HepG2 (cell line): ENCODE results near the gene ADPRH. TPM values are rescaled to one million over a fixed set of nuclear protein-coding genes. Genes with fewer than 3 reads are reported as not detected.

Source experiments
- ATAC-seq: fragments of 200-7000 bp; cut with Tn5 transposase; 3 replicates; pipeline ENCODE4 v1.9.1; 2020; ENCODE audit warnings: mild to moderate bottlenecking, moderate library complexity
- BruUV-seq: library from RNA; stranded (reverse); fragments of 400-500 nt; replicated peaks from 2 replicates; lab custom pipeline; 2021; lab: Mats Ljungman, UMichigan
- CTCF ChIA-PET: fragments of 300-600 bp; formaldehyde crosslinking; extraction: SDS; loops from one replicate; lab custom pipeline; 2021; ENCODE audit warnings: low total read pairs, inconsistent platforms, low intra/inter-chr PET ratio; lab: Yijun Ruan, JAX
- POLR2A ChIA-PET: fragments of 350-600 bp; sonication (Branson Sonifier 250); formaldehyde crosslinking; loops from one replicate; lab custom pipeline; 2020; ENCODE audit warnings: antibody characterized with exemption, inconsistent platforms; lab: Yijun Ruan, JAX
- DNase-seq: peaks from one replicate; pipeline ENCODE4 v3.0.0-alpha.2; 2015; ENCODE audit warnings: low spot score
- FAIRE-seq: peaks from 3 replicates; lab custom pipeline; 2011; peaks lifted over from hg19 to GRCh38; lab: Jason Lieb, UNC
- H2AFZ ChIP-seq: one replicate; pipeline ENCODE4 v1.6.1; 2011; ENCODE audit warnings: low read length, inconsistent platforms
- H3K27ac ChIP-seq: fragments of 300-600 bp; 3 replicates; pipeline ENCODE4 v1.8.0; 2011; ENCODE audit warnings: mixed run types, mild to moderate bottlenecking, mixed read lengths, low read length, inconsistent platforms; ENCODE audit not compliant: insufficient read depth; ENCODE audit errors: extremely low read length
- H3K27me3 ChIP-seq, 2 experiments: fragments of 200-600 bp in 1 of 2; 2 replicates in 1 of 2; 3 replicates in 1 of 2; pipeline versions ENCODE4 v1.6.0 to v1.8.0; 2011; ENCODE audit warnings: low read length in 2 of 2, mild to moderate bottlenecking in 2 of 2, moderate library complexity in 2 of 2, inconsistent platforms in 1 of 2; ENCODE audit not compliant: insufficient read depth in 2 of 2, control insufficient read depth in 1 of 2
- H3K36me3 ChIP-seq, 2 experiments: fragments of 200-600 bp in 1 of 2; replicated peaks in 1 of 2; 2 replicates in 1 of 2; 3 replicates in 1 of 2; pipeline versions ENCODE4 v1.5.1 to v1.8.0; 2011; ENCODE audit warnings: low read length in 2 of 2, inconsistent platforms in 1 of 2; ENCODE audit not compliant: insufficient read depth in 2 of 2, control insufficient read depth in 1 of 2
- H3K4me1 ChIP-seq: 2 replicates; pipeline ENCODE4 v1.5.1; 2012; ENCODE audit warnings: low read length, inconsistent platforms; ENCODE audit not compliant: insufficient read depth
- H3K4me2 ChIP-seq: 2 replicates; pipeline ENCODE4 v1.6.0; 2011; ENCODE audit warnings: low read depth, low read length, inconsistent platforms
- H3K4me3 ChIP-seq, 3 experiments: fragments of 200-600 bp in 1 of 3; sonication (generic), shearing (Covaris generic) in 1 of 3; replicated peaks in 1 of 3; 2 replicates each; pipeline ENCODE4 v1.5.1; 2011 to 2016; ENCODE audit warnings: low read length in 3 of 3, inconsistent platforms in 2 of 3, low read depth in 2 of 3, mild to moderate bottlenecking in 2 of 3, control low read depth in 1 of 3, mixed read lengths in 1 of 3; ENCODE audit not compliant: insufficient read depth in 1 of 3
- H3K79me2 ChIP-seq: one replicate; pipeline ENCODE4 v1.6.1; 2011; ENCODE audit warnings: low read length, inconsistent platforms; ENCODE audit not compliant: insufficient read depth
- H3K9ac ChIP-seq: 2 replicates; pipeline ENCODE4 v1.6.0; 2011; ENCODE audit warnings: mild to moderate bottlenecking, low read depth, low read length, inconsistent platforms; ENCODE audit not compliant: insufficient read depth
- H3K9me3 ChIP-seq: 2 replicates; pipeline ENCODE4 v1.5.1; 2012; ENCODE audit warnings: mild to moderate bottlenecking, low read length
- H4K20me1 ChIP-seq: 2 replicates; pipeline ENCODE4 v1.6.0; 2011; ENCODE audit warnings: inconsistent platforms, mild to moderate bottlenecking, low read length, moderate library complexity; ENCODE audit not compliant: insufficient read depth
- NAIF1 ChIP-seq: sonication (generic); formaldehyde crosslinking; IDR thresholded peaks from 2 replicates; pipeline ENCODE4 v1.5.0; 2020; ENCODE audit warnings: mild to moderate bottlenecking, missing genetic modification reagents, borderline replicate concordance
- NKX3-1 ChIP-seq: sonication (generic); formaldehyde crosslinking; IDR thresholded peaks from 2 replicates; pipeline ENCODE4 v1.5.0; 2020; ENCODE audit warnings: missing genetic modification reagents
- PHF8 ChIP-seq: sonication (generic); formaldehyde crosslinking; IDR thresholded peaks from 2 replicates; pipeline ENCODE4 v1.5.0; 2020; ENCODE audit warnings: missing genetic modification reagents
- ZFP36 ChIP-seq: fragments of 150-350 bp; IDR thresholded peaks from 2 replicates; pipeline ENCODE4 v1.6.1; 2018; ENCODE audit warnings: borderline replicate concordance, low read length, low read depth; ENCODE audit not compliant: partially characterized antibody
- ZMYM4 ChIP-seq: sonication (generic); formaldehyde crosslinking; IDR thresholded peaks from 2 replicates; pipeline ENCODE4 v1.8.1; 2023; ENCODE audit warnings: mild to moderate bottlenecking, missing genetic modification reagents
- WGBS: methylation state at CpG from one replicate; pipeline ENCODE4 v1.1.6; 2017; ENCODE audit warnings: low lambda C conversion rate; 5-methylcytosine and 5-hydroxymethylcytosine counted together
- in situ Hi-C: cut with HindIII; loops from 2 replicates; pipeline ENCODE4 v1.10.0; 2017; ENCODE audit warnings: low pct_unique_long_range_greater_than_20kb; ENCODE audit not compliant: extremely low pct_ligation_motif_present
- intact Hi-C: fragments of 100-400 bp; cut with micrococcal nuclease; formaldehyde crosslinking; loops from one replicate; pipeline ENCODE4 v1.10.0; 2022; ENCODE audit not compliant: unreplicated experiment
- polyA plus RNA-seq, 8 experiments: library from polyadenylated mRNA; depleted of rRNA in 3 of 8; stranded (reverse) in 7 of 8; unstranded in 1 of 8; fragments of >200 nt; fragmentation: Illumina TruSeq in 4 of 8; extraction: Trizol in 4 of 8; gene quantifications; 2 replicates each; pipeline versions ENCODE4 v1.2.1 to v1.2.3, GENCODE V29; 2011 to 2016; ENCODE audit warnings: low read depth in 4 of 8, missing spikeins in 1 of 8, mixed read lengths in 1 of 8; ENCODE audit not compliant: insufficient read depth in 1 of 8
- total RNA-seq, 5 experiments: library from RNA; depleted of rRNA; stranded (reverse); fragments of >200 nt; fragmentation: Illumina TruSeq; extraction: Trizol; gene quantifications; 2 replicates each; pipeline ENCODE4 v1.2.3, GENCODE V29; 2016; ENCODE audit warnings: low read depth in 1 of 5
- TF ChIP-seq, protein P1 (sequence below): IDR thresholded peaks from 2 replicates; pipeline ENCODE4 v1.6.1; 2016; ENCODE audit warnings: missing genetic modification reagents, missing compliant biosample characterization

Gene ADPRH
- total and polyA plus RNA-seq, 2 of the 13 experiments (the other 11 are each of a cell fraction or from before 2014, with no cell fraction given), result 0.01 to 0.15 TPM

DNA sequence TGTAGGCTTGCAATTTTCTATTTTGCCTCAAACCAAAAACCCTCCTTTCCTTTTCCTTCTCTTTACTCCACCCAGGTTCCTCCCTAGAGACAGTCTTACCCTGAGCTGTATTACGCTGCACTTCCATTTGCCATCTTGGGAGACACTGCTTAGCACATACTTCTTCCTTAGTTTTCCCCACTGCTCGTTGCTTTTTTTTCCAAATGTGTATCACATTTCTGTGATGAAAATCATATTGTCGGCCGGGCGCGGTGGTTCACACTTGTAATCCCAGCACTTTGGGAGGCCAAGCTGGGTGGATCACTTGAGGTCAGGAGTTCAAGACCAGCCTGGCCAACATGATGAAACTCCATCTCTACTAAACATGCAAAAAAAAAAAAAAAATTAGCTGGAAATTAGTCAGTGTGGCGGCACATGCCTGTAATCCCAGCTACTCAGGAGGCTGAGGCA, 51.6 kb downstream of the ADPRH start:
- POLR2A ChIA-PET, result no interaction called here
- no peaks in the 10 kb centered on the region; a peak in 1 of 5 replicates for H3K27me3 ChIP-seq
- no peaks in the 10 kb centered on the region for H3K79me2 ChIP-seq
- no peak overlapping the region for H3K27ac ChIP-seq
- no peak overlapping the region for H3K9ac ChIP-seq
- FAIRE-seq, result no peak
- DNase-seq, result no peak
- in situ Hi-C loops, result no loop called here
- H3K9me3 ChIP-seq, result no peaks in the 10 kb centered on the region
- H2AFZ ChIP-seq, result no peak overlapping the region
- no peaks in the 10 kb centered on the region for H4K20me1 ChIP-seq
- intact Hi-C loops, result no loop called here
- H3K4me1 ChIP-seq, result no peaks in the 10 kb centered on the region
- WGBS, result 85% methylated on average over 7 of the region's 7 CpGs
- TF ChIP-seq, protein P1, sequence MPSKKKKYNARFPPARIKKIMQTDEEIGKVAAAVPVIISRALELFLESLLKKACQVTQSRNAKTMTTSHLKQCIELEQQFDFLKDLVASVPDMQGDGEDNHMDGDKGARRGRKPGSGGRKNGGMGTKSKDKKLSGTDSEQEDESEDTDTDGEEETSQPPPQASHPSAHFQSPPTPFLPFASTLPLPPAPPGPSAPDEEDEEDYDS (CRISPR knock-in tag), result no peak
- no peak for TF ChIP-seq ZMYM4
- no peak for TF ChIP-seq NAIF1
- TF ChIP-seq ZFP36, result no peak
- TF ChIP-seq PHF8 (CRISPR knock-in tag), result no peak
- CTCF ChIA-PET, result no interaction called here
- H3K36me3 ChIP-seq, result no peaks in the 10 kb centered on the region
- no peak for ATAC-seq
- no peak overlapping the region for H3K4me3 ChIP-seq
- no peak overlapping the region for H3K4me2 ChIP-seq
- no TSS peak for BruUV-seq

DNA sequence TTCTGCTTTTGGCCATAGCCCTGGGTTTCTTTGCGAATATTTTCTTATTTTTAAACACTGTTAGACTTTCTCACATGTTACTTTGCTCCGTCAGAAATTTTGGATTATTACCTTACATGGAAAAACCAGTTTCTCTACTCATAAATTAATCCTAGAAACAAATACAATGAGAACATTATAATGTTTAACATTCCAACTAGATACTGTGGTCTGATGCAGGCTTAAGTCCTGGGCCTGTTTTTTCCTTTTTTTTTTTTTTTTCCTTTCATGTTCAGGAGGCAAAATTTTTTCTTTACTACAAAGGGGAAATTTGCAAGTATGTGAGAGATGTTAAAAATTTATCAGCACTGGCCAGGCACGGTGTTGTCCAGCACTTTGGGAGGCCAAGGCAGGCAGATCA, 52.2 kb downstream of the ADPRH start:
- in situ Hi-C loops, result no loop called here
- Histone ChIP-seq H3K9me3 (no peaks in the 10 kb centered on the region), H3K27ac (no peak overlapping the region), H3K9ac (no peak overlapping the region), H3K4me3 (no peak overlapping the region), H2AFZ (no peak overlapping the region), H3K4me1 (no peaks in the 10 kb centered on the region), H4K20me1 (no peaks in the 10 kb centered on the region), H3K36me3 (no peaks in the 10 kb centered on the region), H3K4me2 (no peak overlapping the region), H3K27me3 (no peaks in the 10 kb centered on the region; a peak in 1 of 5 replicates), H3K79me2 (no peaks in the 10 kb centered on the region)
- 50% methylated on average over 3 of the region's 3 CpGs for WGBS
- no TSS peak for BruUV-seq
- CTCF ChIA-PET, result no interaction called here
- no peak for TF ChIP-seq NKX3-1
- ATAC-seq (no peak), DNase-seq (no peak), FAIRE-seq (no peak)
- POLR2A ChIA-PET, result no interaction called here
- intact Hi-C loops, result no loop called here
